HG03060 (cell line): ENCODE results near the gene DOK6.
"Not testable (repeated sequence)": the region's sequence is repeated elsewhere in the genome, so short reads cannot be mapped to it uniquely, and the experiment has no call there.

ENCODE experiments used
- ATAC-seq: cut with Tn5 transposase; IDR thresholded peaks from one replicate; pipeline ENCODE4 v1.9.1; 2021; ENCODE audit warnings: low read depth, moderate number of reproducible peaks; ENCODE audit not compliant: unreplicated experiment

The DOK6 gene

GRCh38 chr18:69616114-69616513 is 215.4 kb downstream of the DOK6 start:
- ATAC-seq: no peak

- no peak for ATAC-seq
Observed at GRCh38 chr18:69617408-69617807, 216.7 kb downstream of the DOK6 start.

GRCh38 chr18:69617888-69618287 is 217.2 kb downstream of the DOK6 start:
- no peak for ATAC-seq

- ATAC-seq: no peak
Observed at GRCh38 chr18:69622184-69622583, 221.5 kb downstream of the DOK6 start.

- no peak for ATAC-seq
Observed at GRCh38 chr18:69622961-69623360, 222.3 kb downstream of the DOK6 start.

GRCh38 chr18:69626171-69626570 is 225.5 kb downstream of the DOK6 start:
- ATAC-seq: no peak

- ATAC-seq: no peak
Observed at GRCh38 chr18:69626643-69627242, 226.1 kb downstream of the DOK6 start.

GRCh38 chr18:69628774-69629359 is 228.2 kb downstream of the DOK6 start:
- no peak for ATAC-seq

- no peak for ATAC-seq
Observed at GRCh38 chr18:69631281-69631680, 230.6 kb downstream of the DOK6 start.

- no peak for ATAC-seq
Observed at GRCh38 chr18:69635482-69635881, 234.8 kb downstream of the DOK6 start.

GRCh38 chr18:69636529-69637301 is 236.0 kb downstream of the DOK6 start:
- no peak for ATAC-seq

- ATAC-seq: no peak
Observed at GRCh38 chr18:69638056-69638455, 237.4 kb downstream of the DOK6 start.

- ATAC-seq: no peak
Observed at GRCh38 chr18:69647702-69648101, 247.0 kb downstream of the DOK6 start.

GRCh38 chr18:69648486-69648885 is 247.8 kb downstream of the DOK6 start:
- no peak for ATAC-seq

GRCh38 chr18:69649684-69650083 is 249.0 kb downstream of the DOK6 start:
- no peak for ATAC-seq

GRCh38 chr18:69651243-69651642 is 250.6 kb downstream of the DOK6 start:
- ATAC-seq: no peak

GRCh38 chr18:69655816-69656215 is 255.1 kb downstream of the DOK6 start:
- no peak for ATAC-seq

GRCh38 chr18:69658103-69658502 is 257.4 kb downstream of the DOK6 start:
- no peak for ATAC-seq

- ATAC-seq: no peak
Observed at GRCh38 chr18:69658685-69659084, 258.0 kb downstream of the DOK6 start.

GRCh38 chr18:69659142-69659651 is 258.5 kb downstream of the DOK6 start:
- no peak for ATAC-seq

- not testable (repeated sequence) for ATAC-seq
Observed at GRCh38 chr18:69662090-69662489, 261.4 kb downstream of the DOK6 start.

- no peak for ATAC-seq
Observed at GRCh38 chr18:69664399-69664798, 263.7 kb downstream of the DOK6 start.
